Nephron progenitor cell (in vitro differentiated cells): ENCODE measurements around the gene DOK1.
A peak's percentile ranks its signal among the peaks of the same experiment; 100 is the strongest.

ENCODE experiments used
- DNase-seq: peaks from one replicate; pipeline ENCODE4 v3.0.0; 2021
- H3K27ac Mint-ChIP-seq: 2 replicates; pipeline ENCODE4 v1.8.0; 2021; ENCODE audit warnings: mild to moderate bottlenecking, moderate library complexity, mixed read lengths
- H3K27me3 Mint-ChIP-seq: 2 replicates; pipeline ENCODE4 v1.8.0; 2021; ENCODE audit warnings: mild to moderate bottlenecking, low read depth, mixed read lengths; ENCODE audit not compliant: poor library complexity
- H3K36me3 Mint-ChIP-seq: 2 replicates; pipeline ENCODE4 v1.8.0; 2021; ENCODE audit warnings: low read depth, mixed read lengths
- H3K4me1 Mint-ChIP-seq: 2 replicates; pipeline ENCODE4 v1.8.0; 2021; ENCODE audit warnings: mixed read lengths
- H3K4me3 Mint-ChIP-seq: 2 replicates; pipeline ENCODE4 v1.8.0; 2021; ENCODE audit warnings: mild to moderate bottlenecking, moderate library complexity, mixed read lengths
- H3K9me3 Mint-ChIP-seq: 2 replicates; pipeline ENCODE4 v1.8.0; 2021; ENCODE audit warnings: mild to moderate bottlenecking, moderate library complexity, mixed read lengths
- TF ChIP-seq, protein P1 (sequence below): fragments of 200-600 bp; sonication (generic); IDR thresholded peaks from 2 replicates; pipeline ENCODE4 v1.5.0; 2021; ENCODE audit warnings: antibody characterized with exemption

DOK1 gene

DNA sequence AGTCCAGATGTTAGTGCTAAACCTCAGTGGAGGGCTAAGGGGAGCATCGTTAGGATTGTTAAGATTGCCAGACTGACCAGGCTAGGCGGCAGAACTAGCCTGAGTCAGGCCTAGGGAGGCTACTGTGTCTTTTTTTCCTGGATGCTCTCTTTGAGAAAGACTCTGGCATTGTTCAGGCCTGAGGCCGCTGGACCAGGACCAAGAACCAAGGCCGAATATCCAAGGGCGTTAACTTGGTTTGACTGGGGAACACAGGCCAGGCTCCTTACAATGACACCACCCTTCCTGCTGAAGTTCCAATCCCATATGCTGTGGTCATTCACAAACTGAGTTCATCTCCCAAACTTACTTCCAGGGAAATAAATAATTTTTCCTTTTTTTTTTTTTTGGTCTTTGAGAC is 14.2 kb upstream of the DOK1 start:
- no peak for DNase-seq
- no peak overlapping the region for H3K27ac Mint-ChIP-seq
- peaks cover 9% of the 10 kb centered on the region for H3K27me3 Mint-ChIP-seq
- H3K4me1 Mint-ChIP-seq, result peaks cover 13% of the 10 kb centered on the region
- H3K9me3 Mint-ChIP-seq, result no peaks in the 10 kb centered on the region
- H3K4me3 Mint-ChIP-seq, result no peak overlapping the region
- TF ChIP-seq, protein P1, sequence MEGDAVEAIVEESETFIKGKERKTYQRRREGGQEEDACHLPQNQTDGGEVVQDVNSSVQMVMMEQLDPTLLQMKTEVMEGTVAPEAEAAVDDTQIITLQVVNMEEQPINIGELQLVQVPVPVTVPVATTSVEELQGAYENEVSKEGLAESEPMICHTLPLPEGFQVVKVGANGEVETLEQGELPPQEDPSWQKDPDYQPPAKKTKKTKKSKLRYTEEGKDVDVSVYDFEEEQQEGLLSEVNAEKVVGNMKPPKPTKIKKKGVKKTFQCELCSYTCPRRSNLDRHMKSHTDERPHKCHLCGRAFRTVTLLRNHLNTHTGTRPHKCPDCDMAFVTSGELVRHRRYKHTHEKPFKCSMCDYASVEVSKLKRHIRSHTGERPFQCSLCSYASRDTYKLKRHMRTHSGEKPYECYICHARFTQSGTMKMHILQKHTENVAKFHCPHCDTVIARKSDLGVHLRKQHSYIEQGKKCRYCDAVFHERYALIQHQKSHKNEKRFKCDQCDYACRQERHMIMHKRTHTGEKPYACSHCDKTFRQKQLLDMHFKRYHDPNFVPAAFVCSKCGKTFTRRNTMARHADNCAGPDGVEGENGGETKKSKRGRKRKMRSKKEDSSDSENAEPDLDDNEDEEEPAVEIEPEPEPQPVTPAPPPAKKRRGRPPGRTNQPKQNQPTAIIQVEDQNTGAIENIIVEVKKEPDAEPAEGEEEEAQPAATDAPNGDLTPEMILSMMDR, result no peak
- H3K36me3 Mint-ChIP-seq, result peaks cover 23% of the 10 kb centered on the region

DNA sequence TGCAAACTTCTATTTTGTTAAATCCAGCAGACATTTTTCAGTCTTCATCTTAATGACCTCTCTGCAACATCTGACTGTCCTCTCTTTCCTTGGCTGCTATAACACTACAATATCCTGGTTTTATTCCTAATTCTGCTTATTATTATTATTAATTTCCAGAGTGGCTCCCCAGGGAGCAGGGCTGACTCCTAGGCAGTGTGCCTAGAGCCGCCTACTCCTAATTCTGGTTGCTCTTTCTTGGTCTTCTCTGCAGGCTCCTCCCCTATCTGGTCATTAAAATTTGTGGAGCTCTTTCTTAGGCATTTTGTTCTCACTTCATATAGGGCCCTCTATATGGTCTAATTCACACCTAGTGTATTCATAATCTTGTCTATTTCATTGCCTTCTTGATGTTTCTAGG is 11.5 kb upstream of the DOK1 start:
- H3K27ac Mint-ChIP-seq, result no peak overlapping the region
- peaks cover 29% of the 10 kb centered on the region for H3K27me3 Mint-ChIP-seq
- TF ChIP-seq, protein P1, result no peak
- H3K36me3 Mint-ChIP-seq, result peaks cover 23% of the 10 kb centered on the region
- no peak for DNase-seq
- H3K9me3 Mint-ChIP-seq, result no peaks in the 10 kb centered on the region
- peaks cover 15% of the 10 kb centered on the region for H3K4me1 Mint-ChIP-seq
- H3K4me3 Mint-ChIP-seq, result no peak overlapping the region

DNA sequence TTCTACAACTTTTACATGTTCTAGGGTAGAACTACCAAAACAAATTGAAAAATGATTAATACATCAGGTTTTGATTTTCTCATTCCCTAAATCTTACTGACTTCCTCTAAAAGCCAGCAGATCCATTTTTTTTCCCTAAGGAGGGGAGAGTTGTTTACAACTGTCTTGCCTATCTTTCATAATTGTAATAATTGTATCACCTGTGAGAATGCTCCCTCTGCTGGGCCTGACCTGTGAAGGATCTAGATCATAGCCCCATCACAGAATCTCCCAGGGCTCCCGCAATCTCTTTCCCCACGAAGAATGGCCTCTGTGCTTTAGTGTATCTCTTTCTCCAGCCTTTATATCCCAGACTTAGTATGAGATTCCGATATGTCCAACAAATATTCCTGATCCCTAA is 9.9 kb upstream of the DOK1 start:
- H3K27me3 Mint-ChIP-seq, result peaks cover 33% of the 10 kb centered on the region
- peaks cover 11% of the 10 kb centered on the region for H3K4me1 Mint-ChIP-seq
- no peaks in the 10 kb centered on the region for H3K9me3 Mint-ChIP-seq
- TF ChIP-seq, protein P1, result no peak
- H3K27ac Mint-ChIP-seq, result no peak overlapping the region
- H3K4me3 Mint-ChIP-seq, result no peak overlapping the region
- no peak for DNase-seq
- peaks cover 25% of the 10 kb centered on the region for H3K36me3 Mint-ChIP-seq

DNA sequence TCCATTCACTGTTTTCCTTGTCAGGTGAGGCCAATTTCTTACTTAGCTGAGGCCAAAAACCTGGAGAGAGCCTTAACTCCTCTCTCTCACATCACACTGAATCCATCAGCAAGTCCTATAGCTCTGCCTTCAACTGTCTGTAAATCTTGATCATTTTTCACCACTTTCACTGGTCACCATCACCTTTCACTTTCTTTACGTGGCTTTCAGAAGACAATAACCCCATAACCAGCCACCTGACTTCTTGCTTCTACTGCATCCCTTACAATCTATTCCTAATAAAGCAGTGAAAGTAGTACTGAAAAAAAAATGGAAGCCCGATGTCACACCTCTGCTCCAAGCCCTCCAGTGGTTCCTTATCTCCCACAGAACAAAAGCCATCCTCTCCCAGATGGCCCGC is 8.5 kb upstream of the DOK1 start:
- no peak overlapping the region for H3K27ac Mint-ChIP-seq
- peaks cover 23% of the 10 kb centered on the region for H3K4me1 Mint-ChIP-seq

DNA sequence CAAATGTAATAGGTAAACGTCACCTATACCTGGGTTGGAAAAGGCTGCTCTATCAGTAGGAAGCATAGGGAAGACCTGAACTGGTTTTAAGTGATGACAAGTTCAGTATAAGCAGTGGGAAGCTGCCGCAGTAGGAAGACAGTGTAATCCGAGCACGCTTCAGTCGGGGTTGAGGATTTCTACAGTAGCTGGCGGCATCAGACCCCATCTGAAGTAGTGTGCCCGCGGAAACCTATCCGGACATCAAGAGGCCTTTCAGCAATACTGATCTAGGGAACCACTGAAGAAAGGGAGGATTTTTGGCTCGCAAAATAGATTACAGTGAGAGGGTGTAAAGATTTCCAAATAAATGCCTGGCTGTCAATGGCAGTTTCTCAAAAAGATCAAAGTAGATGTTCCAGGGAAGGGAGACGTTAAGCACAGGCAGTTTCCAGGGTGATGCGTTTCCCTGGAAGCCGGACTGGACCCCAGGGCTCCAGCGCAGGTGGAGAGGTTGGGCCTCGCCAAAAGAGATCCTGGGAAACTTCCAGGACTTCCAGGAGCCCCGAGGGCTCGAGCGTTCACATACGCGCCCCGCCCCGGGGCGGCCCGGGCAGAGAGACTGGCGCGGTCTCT is 6.1 kb upstream of the DOK1 start:
- Mint-ChIP-seq H3K4me3 (peak overlapping the region; percentile 89), H3K36me3 (peaks cover 24% of the 10 kb centered on the region), H3K27ac (no peak overlapping the region), H3K4me1 (peaks cover 45% of the 10 kb centered on the region), H3K9me3 (no peaks in the 10 kb centered on the region), H3K27me3 (peaks cover 56% of the 10 kb centered on the region)
- no peak for DNase-seq
- TF ChIP-seq, protein P1, result no peak

More for the DNA sequence above, 8.5 kb upstream of the DOK1 start:
- no peak for DNase-seq
- TF ChIP-seq, protein P1, result no peak
- no peak overlapping the region for H3K4me3 Mint-ChIP-seq
- H3K27me3 Mint-ChIP-seq, result peaks cover 46% of the 10 kb centered on the region
- no peaks in the 10 kb centered on the region for H3K9me3 Mint-ChIP-seq
- H3K36me3 Mint-ChIP-seq, result peaks cover 29% of the 10 kb centered on the region
